Panc1 (cell line): Measurements from ENCODE around the gene KASH5. TPM values are rescaled to one million over a fixed set of nuclear protein-coding genes. Genes with fewer than 3 reads are reported as not detected.

Experiments
- ATAC-seq: fragments of 200-7000 bp; cut with Tn5 transposase; 2 replicates; pipeline ENCODE4 v1.9.1; 2020; ENCODE audit warnings: mild to moderate bottlenecking, moderate library complexity
- BruUV-seq: library from RNA; stranded (reverse); fragments of 400-500 nt; replicated peaks from 2 replicates; lab custom pipeline; 2021; lab: Mats Ljungman, UMichigan
- CTCF ChIA-PET: fragments of 300-600 bp; sonication (Branson Sonifier 250); formaldehyde crosslinking; loops from one replicate; lab custom pipeline; 2022; ENCODE audit warnings: antibody characterized with exemption; lab: Charles Lee
- POLR2A ChIA-PET: fragments of 300-600 bp; sonication (Branson Sonifier 250); formaldehyde crosslinking; loops from one replicate; lab custom pipeline; 2022; ENCODE audit warnings: antibody characterized with exemption; lab: Charles Lee
- DNase-seq: peaks from one replicate; pipeline ENCODE4 v3.0.0-alpha.2; 2010; ENCODE audit warnings: low read depth, low spot score
- H3K27ac ChIP-seq: 2 replicates; pipeline ENCODE4 v1.5.1; 2011; ENCODE audit warnings: mild to moderate bottlenecking, low read length, inconsistent platforms
- H3K27me3 ChIP-seq: fragments of 200-500 bp; sonication (Bioruptor generic); 2 replicates; pipeline ENCODE4 v1.6.0; 2014; ENCODE audit warnings: low read length, inconsistent platforms; ENCODE audit not compliant: control insufficient read depth, insufficient read depth
- H3K36me3 ChIP-seq: fragments of 200-500 bp; sonication (Bioruptor generic); 2 replicates; pipeline ENCODE4 v1.5.1; 2014; ENCODE audit warnings: inconsistent platforms, mild to moderate bottlenecking, low read length, moderate library complexity; ENCODE audit not compliant: control insufficient read depth, insufficient read depth
- H3K4me1 ChIP-seq: 2 replicates; pipeline ENCODE4 v1.5.1; 2011; ENCODE audit warnings: inconsistent platforms, mild to moderate bottlenecking, low read length, moderate library complexity; ENCODE audit not compliant: control insufficient read depth, insufficient read depth
- H3K4me3 ChIP-seq, 2 experiments: 2 replicates each; pipeline ENCODE4 v1.5.1; 2011 to 2012; ENCODE audit warnings: low read depth in 2 of 2, low read length in 2 of 2, mild to moderate bottlenecking in 2 of 2, inconsistent platforms in 1 of 2, moderate library complexity in 1 of 2
- H3K9me3 ChIP-seq: fragments of 200-500 bp; sonication (Bioruptor generic); 2 replicates; pipeline ENCODE4 v1.5.1; 2014; ENCODE audit warnings: low read depth, mild to moderate bottlenecking, inconsistent platforms, low read length, moderate library complexity; ENCODE audit not compliant: control insufficient read depth, insufficient read depth
- POLR2AphosphoS5 ChIP-seq: IDR thresholded peaks from 2 replicates; pipeline ENCODE4 v1.6.1; 2012; ENCODE audit warnings: mild to moderate bottlenecking, low read depth, low read length, moderate library complexity
- SIN3A ChIP-seq: IDR thresholded peaks from 2 replicates; pipeline ENCODE4 v1.6.1; 2012; ENCODE audit warnings: low read depth, mild to moderate bottlenecking, low read length, moderate library complexity, borderline replicate concordance; ENCODE audit not compliant: insufficient read depth
- TCF7L2 ChIP-seq: IDR thresholded peaks from 2 replicates; pipeline ENCODE4 v1.6.1; 2011; ENCODE audit warnings: mild to moderate bottlenecking, low read depth, low read length, inconsistent platforms
- in situ Hi-C: cut with HindIII; loops from 2 replicates; pipeline ENCODE4 v1.10.0; 2016; ENCODE audit warnings: low sequenced_read_pairs, low pct_unique_long_range_greater_than_20kb
- intact Hi-C: fragments of 100-400 bp; cut with micrococcal nuclease; formaldehyde crosslinking; loops from one replicate; pipeline ENCODE4 v1.10.0; 2022; ENCODE audit not compliant: unreplicated experiment
- total RNA-seq: library from RNA; stranded (reverse); gene quantifications from one replicate; pipeline ENCODE4 v1.2.1, GENCODE V29; 2021; ENCODE audit not compliant: unreplicated experiment
- TF ChIP-seq, protein P1 (sequence below), 2 experiments: IDR thresholded peaks; 2 replicates each; pipeline ENCODE4 v1.6.1; 2011 to 2012; ENCODE audit warnings: low read depth in 2 of 2, control low read depth in 1 of 2, low read length in 1 of 2, mild to moderate bottlenecking in 1 of 2, moderate library complexity in 1 of 2; ENCODE audit not compliant: insufficient read depth in 1 of 2
- TF ChIP-seq, protein P2 (sequence below): fragments of 450-650 bp; IDR thresholded peaks from 2 replicates; pipeline ENCODE4 v1.5.1; 2017; ENCODE audit warnings: mild to moderate bottlenecking

KASH5 gene
- total RNA-seq, 1 experiment from 2014 or later, result not detected

DNA sequence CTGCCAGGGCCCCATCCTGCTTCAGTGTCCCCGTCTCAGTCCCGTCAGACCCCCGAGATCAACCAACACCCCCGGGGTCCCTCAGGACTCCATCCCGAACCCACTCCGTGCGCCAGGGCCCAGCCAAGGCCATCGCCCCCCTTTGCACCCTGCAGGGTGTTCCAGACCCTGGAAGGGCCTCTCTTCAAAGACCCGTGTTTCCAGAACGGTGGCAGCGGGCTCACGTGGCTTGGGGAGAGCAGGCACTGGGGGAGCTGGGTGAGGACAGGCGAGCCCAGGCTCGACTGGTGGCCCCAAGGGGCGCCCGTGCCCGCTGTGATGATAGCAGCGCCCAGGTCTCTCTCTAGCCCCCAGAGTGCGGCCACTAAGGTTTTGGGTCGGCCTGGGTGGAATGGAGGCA lies 1.4 kb downstream of the KASH5 start:
- Histone ChIP-seq H3K4me1 (no peaks in the 10 kb centered on the region), H3K36me3 (no peaks in the 10 kb centered on the region), H3K4me3 (no peak overlapping the region), H3K27ac (no peak overlapping the region), H3K27me3 (no peaks in the 10 kb centered on the region), H3K9me3 (no peaks in the 10 kb centered on the region)
- no peak for ATAC-seq
- intact Hi-C loops (no loop called here), in situ Hi-C loops (no loop called here)
- ChIA-PET CTCF (no interaction called here), POLR2A (no interaction called here)
- no TSS peak for BruUV-seq
- TF ChIP-seq, protein P1, sequence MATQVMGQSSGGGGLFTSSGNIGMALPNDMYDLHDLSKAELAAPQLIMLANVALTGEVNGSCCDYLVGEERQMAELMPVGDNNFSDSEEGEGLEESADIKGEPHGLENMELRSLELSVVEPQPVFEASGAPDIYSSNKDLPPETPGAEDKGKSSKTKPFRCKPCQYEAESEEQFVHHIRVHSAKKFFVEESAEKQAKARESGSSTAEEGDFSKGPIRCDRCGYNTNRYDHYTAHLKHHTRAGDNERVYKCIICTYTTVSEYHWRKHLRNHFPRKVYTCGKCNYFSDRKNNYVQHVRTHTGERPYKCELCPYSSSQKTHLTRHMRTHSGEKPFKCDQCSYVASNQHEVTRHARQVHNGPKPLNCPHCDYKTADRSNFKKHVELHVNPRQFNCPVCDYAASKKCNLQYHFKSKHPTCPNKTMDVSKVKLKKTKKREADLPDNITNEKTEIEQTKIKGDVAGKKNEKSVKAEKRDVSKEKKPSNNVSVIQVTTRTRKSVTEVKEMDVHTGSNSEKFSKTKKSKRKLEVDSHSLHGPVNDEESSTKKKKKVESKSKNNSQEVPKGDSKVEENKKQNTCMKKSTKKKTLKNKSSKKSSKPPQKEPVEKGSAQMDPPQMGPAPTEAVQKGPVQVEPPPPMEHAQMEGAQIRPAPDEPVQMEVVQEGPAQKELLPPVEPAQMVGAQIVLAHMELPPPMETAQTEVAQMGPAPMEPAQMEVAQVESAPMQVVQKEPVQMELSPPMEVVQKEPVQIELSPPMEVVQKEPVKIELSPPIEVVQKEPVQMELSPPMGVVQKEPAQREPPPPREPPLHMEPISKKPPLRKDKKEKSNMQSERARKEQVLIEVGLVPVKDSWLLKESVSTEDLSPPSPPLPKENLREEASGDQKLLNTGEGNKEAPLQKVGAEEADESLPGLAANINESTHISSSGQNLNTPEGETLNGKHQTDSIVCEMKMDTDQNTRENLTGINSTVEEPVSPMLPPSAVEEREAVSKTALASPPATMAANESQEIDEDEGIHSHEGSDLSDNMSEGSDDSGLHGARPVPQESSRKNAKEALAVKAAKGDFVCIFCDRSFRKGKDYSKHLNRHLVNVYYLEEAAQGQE (IDR thresholded peaks at IDR 0.05; ENCODE audit: insufficient read depth in 1 of 2, low read depth in 2 of 2, low read length in 1 of 2), result no peak
- DNase-seq, result no peak

DNA sequence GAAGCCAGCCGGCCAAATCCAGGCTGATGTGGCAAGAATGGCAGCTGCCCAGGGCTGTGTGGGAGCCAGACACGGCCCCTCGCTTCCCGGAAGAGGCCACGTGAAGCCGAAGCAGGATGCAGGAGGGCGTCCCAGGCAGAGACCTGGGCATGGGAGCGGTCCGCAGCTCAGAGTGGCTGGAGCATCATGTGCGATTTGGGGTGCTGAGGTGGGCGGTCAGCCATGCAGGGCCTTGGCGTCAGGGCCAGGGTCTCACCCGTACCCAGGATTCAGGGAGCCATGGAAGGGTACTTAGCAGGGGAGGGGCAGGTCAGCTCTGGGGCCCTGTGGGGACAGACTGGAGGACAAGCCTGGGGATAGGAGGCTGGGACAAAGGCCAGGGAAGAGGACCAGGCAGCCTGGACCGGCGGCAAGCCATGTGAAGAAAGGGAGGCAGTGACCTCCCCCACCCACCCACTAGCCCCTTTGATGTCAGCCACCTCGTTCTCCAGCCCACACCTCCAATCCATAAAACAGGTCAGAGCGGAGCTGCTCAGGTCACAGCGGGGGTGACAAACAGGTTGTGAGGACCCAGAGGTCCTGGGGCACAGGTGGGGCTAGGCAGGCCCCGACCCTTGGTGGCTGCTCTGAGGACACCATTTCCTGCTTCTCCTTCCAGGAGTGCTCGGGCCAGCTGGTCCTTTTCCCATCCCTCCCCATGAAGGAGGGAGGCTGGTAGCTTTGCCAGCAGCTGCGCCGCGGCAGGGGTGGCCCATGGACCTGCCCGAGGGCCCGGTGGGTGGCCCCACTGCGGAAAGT lies 2.3 kb downstream of the KASH5 start:
- intact Hi-C loops, result loop anchor here (5.0 kb wide), 1 partner anchor 52 kb away; the partner anchor contains the start of gene SLC17A7
- no peak for TF ChIP-seq POLR2AphosphoS5
- no peak for TF ChIP-seq TCF7L2
- TF ChIP-seq, protein P1 (IDR thresholded peaks at IDR 0.05; ENCODE audit: insufficient read depth in 1 of 2, low read depth in 2 of 2, low read length in 1 of 2), result no peak
- TF ChIP-seq, protein P2, sequence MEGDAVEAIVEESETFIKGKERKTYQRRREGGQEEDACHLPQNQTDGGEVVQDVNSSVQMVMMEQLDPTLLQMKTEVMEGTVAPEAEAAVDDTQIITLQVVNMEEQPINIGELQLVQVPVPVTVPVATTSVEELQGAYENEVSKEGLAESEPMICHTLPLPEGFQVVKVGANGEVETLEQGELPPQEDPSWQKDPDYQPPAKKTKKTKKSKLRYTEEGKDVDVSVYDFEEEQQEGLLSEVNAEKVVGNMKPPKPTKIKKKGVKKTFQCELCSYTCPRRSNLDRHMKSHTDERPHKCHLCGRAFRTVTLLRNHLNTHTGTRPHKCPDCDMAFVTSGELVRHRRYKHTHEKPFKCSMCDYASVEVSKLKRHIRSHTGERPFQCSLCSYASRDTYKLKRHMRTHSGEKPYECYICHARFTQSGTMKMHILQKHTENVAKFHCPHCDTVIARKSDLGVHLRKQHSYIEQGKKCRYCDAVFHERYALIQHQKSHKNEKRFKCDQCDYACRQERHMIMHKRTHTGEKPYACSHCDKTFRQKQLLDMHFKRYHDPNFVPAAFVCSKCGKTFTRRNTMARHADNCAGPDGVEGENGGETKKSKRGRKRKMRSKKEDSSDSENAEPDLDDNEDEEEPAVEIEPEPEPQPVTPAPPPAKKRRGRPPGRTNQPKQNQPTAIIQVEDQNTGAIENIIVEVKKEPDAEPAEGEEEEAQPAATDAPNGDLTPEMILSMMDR, result no peak
- no peak for TF ChIP-seq SIN3A

More for the DNA sequence above, 2.3 kb downstream of the KASH5 start:
- Histone ChIP-seq H3K4me3 (no peak overlapping the region), H3K9me3 (no peaks in the 10 kb centered on the region), H3K27ac (no peak overlapping the region), H3K36me3 (no peaks in the 10 kb centered on the region), H3K27me3 (no peaks in the 10 kb centered on the region), H3K4me1 (no peaks in the 10 kb centered on the region)
- ChIA-PET POLR2A (interaction anchor here (0.6 kb wide), 1 partner anchor 68 kb away, joined by 10 read pairs; no protein-coding TSS in a partner anchor), CTCF (no interaction called here)
- in situ Hi-C loops, result no loop called here
- ATAC-seq (no peak), DNase-seq (no peak)
- BruUV-seq, result no TSS peak
